ENCODE data around the gene EIF4E3.

The EIF4E3 gene

DNA sequence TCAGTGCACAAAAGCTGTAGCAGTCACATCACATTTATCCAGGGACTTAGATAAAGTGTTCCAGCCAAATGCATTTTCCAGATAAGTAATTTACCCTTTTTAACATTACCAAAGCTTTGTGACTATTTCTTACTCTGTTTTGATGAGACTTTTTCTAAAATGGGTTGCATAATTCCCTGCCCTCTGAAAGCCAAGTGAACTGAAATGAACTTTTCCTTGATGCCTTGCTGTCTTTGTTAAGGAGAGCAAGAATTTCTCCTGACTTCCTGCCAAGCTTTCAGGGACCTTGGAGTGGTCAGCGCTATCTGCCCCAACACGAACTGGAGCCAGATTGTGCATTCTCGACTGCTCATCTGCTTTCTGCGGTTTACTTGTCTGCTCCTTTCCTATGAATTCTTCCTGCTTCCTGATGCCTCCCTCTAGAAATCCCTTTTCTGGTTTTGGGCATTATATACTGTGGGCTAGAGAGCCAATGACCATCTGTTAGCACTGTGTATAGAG lies 34.8 kb downstream of the EIF4E3 start:
- no peak for DNase-seq (ENCODE audit: low read depth in 2 of 2)

DNA sequence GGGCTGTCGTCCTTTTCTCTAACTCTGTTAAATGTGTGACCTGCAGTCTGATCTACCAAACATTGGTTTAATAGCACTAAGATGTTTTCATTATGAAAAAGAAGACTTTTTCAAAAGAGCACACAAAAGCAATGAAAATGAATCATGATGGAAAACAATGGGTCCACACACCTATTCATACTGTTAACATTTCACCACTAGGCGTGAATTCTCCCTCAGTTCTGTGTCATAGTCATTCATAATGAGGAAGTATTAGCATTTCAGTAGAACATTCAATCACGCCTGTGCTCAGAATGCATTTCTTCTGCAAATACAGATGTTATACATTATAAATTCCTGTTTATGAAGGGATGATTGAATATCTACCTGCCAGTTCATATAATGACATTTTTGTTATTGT lies 35.9 kb downstream of the EIF4E3 start:
- no peak for DNase-seq (ENCODE audit: low read depth in 2 of 2)

DNA sequence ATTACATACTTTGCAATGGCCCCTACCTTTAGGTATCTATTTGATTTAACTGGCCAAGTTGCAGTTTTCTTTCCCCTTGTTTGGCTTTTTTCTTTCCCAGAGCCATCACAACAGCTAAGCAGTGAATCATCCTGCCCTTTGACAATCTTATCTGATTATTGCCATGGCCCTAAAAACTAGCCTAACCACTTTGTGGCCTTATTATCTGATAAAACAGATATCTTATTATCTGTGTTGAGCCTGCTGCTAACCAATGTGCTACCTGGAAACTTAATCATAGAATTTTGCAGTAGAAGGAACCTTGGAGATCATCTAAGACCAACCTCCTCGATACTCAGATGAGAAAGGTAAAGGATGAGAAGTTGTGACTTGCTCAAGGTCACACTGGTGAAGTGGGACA lies 37.1 kb downstream of the EIF4E3 start:
- DNase-seq (ENCODE audit: low read depth in 2 of 2) = no peak

DNA sequence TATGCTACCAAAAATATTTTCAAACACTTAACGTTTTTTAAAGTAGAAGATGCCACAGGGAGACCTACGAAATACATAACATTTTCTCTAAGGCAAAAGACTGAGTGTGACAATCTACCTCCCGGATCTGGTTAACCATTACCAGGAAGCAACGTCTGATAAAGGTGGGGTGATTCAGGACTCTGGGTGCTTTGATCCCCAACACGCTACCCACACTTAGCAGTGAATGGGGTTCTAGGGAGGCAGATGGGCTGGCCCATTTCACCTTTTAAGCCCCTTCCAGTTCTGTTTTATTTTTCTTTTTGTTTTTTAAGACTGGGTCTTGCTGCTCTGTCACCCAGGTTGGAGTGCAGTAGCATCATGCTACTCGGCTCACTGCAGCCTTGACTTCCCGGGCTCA lies 39.5 kb downstream of the EIF4E3 start:
- DNase-seq (ENCODE audit: low read depth in 2 of 2) = no peak

DNA sequence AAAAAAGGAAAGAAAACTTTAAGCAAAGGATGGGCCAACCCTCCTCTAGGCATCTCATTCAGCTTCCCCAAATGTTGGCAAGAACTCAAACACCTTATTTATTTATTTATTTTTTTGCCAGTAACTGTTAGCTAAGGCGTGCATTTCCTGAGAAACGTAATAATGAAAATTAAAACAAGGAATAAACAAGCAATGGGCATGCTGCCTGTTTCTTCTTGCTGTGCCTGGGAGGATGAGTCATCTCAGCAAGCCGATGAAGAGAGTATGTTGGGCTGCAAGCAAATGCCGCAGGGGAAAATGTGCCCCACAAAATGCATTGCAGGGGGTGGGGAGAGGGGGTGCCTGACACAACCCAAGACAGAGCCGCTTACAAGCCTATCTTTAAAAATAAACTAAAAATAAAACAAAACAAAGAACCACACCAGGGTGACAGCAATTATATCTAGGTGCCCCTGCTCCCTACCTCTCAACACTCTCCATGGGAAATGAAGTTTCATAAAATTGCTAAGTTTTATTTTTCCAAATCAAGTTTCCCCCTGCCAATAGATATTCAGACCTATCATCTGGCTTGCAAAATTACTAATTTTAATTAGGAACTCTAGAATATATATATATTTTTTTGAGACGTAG lies 40.3 kb downstream of the EIF4E3 start:
- DNase-seq (ENCODE audit: low read depth in 2 of 2) = no peak

DNA sequence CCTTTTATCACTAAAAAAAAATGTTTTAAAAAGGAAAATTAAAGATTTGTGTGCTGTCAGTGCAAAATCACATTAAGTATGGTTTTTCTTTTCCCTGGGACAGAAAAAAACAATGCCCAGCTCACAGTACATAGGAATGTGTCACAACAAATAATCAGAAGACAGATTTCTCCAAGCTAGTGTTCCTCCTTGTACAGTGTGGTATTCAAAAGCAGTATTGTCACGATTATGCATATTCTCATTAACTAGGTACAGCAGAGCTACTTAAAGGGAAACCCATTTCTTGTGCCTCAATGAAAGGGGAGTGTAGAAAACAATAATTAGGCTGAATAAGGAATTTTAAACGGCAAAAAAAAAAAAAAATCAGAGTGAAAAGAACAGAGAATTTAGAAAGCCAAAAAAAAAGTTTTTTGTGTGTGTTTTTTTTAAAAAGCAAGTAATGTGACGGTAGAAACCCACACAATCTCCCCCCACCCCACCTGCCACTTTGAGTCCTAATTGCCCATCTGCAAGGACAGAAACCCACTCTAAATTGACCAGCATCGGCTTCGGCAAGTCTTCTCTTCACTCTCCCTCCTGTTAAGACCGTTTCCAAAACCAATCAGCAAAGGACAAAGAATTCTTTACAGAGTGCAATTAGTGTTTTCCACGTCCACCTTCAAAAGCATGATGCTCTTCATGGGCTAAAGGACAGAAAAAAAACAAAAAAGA lies 41.0 kb downstream of the EIF4E3 start:
- DNase-seq (ENCODE audit: low read depth in 2 of 2) = no peak

DNA sequence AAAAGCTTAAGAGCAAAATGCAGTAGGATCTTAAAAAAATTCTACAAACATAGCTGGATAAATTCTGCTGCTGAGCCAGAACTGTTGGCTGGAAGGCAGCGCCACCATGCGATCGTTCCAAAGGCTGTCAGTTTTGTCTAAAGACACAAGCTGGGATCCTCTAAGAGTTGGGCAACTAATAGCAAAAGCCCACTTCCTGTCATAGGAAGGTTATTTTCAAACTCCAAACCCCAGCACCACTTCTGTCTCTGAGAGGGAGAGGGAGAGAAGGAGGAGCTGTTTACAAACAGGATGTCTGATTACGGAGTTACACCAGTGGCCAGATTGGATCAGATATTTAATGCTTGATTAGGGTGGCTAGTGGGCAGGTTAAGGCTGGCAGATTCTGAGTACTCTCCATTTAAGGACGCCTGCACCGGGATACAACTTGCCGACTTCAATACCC lies 44.0 kb downstream of the EIF4E3 start:
- DNase-seq (ENCODE audit: low read depth in 2 of 2) = no peak

DNA sequence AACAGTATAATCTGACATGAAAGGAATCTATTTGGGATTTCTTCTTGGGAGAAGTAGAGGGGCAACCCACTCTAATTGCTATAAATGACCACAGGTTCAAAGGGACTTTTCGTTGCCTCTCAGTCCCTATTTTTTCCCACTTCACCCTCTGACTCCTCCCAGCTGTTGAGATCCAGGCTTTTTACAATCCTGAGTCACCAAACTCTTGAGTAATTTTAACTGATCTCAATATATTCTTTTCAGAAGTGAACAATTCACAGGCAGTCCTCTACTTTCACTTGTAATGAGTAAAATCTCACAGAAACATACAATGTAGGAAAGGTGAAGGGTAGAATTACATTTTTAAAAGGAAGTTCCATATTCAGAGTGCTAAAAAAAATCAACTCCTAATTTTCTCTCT lies 44.6 kb downstream of the EIF4E3 start:
- no peak for DNase-seq (ENCODE audit: low read depth in 2 of 2)

DNA sequence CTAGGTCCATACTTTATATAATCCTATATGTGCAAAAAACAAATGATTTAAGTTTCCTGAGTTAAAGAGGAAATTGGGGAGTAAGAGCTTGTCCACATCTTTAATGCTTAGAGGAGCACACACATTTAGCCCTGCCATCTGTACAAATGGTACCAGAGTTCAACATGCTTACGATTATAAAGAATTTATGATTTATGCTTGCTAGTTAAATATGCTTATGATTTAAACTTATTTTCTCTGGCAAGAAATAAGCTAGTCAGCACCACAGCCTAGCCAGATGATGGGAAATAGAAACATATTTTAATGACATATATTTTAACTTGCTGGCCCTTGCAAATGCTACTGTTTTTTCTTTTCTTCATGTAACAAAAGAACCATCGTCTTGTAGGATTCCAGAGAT lies 48.3 kb downstream of the EIF4E3 start:
- DNase-seq (ENCODE audit: low read depth in 2 of 2) = no peak

DNA sequence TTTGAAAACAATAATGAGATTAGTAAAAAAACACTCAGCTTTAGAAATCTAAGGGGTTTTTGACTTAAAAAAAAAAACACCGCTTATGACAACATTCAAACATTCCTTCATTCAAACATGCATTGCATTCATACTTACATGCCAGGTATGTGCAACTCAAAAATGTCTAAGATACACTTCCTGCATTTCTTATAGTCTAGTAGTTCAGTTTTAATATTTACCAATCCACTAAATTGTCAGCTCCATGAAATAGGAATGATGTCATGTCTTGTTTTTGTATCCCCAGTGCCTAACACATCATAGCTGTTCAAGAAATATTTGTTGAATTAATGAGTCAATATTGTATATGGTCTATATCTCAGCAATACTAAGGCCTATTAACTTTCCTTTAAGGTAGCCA lies 51.7 kb downstream of the EIF4E3 start:
- no peak for DNase-seq (ENCODE audit: low read depth in 2 of 2)

DNA sequence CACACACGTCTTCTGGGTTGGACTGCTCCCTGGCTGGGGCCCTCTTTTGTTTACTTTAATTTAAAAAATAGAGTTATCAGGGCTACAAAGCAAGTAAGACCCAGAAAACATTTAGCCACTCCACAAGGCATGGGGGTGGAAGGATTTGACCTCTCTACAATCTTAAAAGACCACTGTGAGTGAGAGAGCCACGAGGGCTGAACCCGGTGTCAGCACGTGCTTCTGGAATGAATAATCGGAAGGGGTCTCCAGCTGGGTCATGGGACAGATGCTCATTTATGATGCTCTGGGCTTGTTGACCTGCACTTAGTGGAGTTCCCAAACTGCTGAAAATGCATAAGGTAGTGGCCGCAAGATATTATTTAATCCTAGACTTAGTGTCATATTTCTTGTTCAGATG lies 52.4 kb downstream of the EIF4E3 start:
- DNase-seq (ENCODE audit: low read depth in 2 of 2) = no peak

DNA sequence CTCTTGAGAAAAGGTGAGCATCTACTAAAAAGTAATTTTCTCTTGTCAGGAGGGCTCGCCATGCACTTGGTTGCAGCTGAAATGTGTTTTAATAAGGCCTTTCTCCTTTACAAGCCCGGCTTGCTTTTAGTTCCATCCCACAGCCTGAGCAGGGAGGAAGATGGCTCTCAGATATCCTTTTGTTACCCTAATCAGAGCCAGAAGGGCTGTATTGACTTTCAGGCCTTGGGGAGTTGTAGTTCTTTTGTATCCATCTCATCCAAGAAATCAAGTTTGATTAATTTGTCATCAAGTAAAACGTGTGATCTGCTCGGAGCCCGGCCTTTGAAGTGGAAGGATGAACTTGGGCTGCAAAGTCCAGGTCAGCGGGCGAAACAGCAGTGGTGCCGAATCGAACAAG lies 52.9 kb downstream of the EIF4E3 start:
- no peak for DNase-seq (ENCODE audit: low read depth in 2 of 2)

DNA sequence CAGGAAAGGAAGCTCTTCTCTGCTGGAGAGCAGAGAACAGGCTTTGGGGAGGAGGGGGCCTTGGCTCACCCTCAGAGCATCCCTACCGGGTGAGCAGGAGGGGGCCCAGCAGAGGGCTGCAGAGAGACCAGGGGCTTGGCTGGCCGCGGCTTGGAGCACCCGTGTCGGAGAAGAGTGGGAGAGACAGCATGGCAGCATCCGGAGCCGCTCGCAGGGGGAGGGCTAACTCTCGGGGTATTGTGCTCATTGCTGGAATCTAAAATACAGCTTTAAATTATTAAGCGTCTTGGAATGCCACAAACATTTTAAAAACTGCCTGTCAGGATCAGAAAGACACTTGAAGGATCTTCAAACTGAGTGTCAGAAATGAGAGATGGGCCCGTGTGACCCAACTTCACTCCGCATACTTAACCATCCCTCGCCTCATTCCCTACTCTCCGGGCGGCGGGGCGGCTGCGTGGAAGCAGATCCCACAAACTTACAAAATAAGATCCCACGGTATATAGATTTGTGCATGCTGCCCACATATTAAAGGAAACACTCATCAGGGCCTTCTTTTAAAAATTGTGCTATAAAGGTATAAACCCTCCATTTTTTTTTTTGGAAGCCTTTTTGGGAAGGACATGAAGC lies 53.9 kb downstream of the EIF4E3 start:
- no peak for DNase-seq (ENCODE audit: low read depth in 2 of 2)

DNA sequence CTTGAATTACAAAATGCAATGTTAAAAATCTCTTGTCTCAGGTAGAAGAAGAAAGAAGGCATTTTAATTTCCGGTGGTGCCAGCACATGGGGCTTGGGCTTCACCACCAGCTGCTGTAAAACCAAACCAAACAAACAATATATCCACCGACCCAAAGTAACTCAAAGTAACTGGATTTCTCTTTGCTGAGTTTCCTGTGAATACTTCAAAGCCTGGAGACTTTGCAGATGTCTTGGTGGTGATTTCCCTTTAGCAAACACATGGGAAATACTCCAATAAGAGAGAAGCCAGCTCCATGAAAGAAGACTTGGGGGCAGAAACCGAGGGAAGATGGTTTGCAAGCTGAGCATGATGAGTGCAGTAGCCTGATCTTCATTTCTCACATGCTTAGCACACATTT lies 62.6 kb downstream of the EIF4E3 start:
- no peak for DNase-seq (ENCODE audit: low read depth in 2 of 2)

DNA sequence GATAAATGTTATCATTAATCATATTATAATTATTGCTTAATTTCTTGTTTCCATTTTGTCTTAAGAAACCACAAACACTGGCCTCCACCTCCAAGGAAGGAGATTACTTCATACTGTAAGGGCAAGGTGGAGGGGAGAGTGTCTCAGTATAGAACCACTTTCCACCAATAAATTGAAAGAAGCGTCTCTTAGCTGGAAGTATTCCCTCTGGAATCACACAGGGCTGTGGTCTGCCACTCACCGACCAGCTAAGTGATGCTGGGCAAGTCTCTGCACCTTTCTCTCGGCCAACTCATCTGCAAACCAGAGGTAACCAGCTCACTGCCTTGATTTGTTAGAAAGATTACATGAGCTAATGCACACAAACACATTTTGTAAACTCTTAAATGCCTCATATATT lies 63.1 kb downstream of the EIF4E3 start:
- no peak for DNase-seq (ENCODE audit: low read depth in 2 of 2)

DNA sequence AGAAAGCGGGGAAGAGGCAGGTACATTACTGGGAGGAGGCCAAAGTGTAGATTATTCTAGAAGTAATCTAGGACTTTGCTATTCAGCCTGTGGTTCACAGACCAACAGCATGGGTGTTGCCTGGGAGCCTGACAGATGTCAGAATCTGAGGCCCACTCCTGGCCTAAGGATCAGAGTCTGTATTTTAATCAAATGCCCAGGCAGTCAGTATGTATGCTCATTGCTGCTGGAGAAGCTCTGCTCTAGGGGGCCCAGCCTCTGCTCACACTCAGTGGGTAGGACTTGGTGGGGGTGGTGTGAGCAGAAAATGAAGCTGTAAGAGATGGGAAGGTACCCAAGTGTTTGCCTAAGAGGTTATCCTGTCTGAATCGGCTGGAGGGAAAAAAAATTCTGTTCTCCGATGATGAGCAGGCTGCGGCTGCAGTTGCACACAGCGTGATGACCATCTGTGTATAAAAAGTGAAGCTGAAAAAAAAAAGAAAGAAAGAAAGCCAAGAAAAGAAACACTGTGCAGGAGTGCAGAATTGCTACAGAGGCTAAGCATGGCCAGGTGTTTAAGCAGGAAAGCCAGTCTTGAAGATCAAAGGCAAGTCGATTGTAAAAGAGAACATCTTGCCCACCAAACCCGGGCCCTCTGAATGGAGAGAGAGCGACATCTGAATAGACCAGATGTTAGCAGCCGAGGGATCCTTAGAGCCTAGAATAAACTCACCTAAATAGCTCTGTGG lies 65.2 kb downstream of the EIF4E3 start:
- no peak for DNase-seq (ENCODE audit: low read depth in 2 of 2)

DNA sequence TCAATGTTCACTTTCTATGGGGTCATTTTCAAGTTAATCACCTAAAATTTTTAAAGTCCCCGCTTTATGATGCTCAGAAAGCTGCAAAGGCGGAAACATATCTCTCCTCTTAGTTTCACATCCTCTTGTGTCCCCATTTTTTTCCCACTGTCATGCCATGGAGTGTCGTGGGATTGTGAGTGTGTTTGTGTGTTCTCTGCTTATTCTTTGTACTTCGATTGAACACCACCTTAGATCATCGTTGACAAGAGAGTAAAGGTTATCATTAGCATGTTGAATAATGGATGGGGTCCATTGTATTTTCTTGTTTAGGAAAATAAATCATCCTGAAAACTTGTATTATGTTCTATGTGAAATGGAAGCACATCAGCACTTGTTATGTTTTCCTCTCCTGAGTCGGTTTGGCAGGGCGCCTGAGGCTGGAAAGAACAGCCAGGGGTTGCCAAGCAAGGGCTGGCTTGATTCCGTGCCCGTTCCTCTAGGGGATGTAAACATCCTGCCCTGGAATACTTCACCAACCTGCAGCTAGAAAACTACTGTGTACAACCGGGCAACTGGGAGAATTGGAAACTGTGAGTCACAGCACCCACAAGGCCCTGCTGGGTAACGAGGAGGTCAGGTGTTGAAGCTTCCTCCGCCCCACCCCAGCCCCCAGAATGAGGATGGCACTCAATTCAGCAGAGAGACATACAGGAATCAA lies 67.2 kb downstream of the EIF4E3 start:
- DNase-seq (ENCODE audit: low read depth in 2 of 2) = no peak

DNA sequence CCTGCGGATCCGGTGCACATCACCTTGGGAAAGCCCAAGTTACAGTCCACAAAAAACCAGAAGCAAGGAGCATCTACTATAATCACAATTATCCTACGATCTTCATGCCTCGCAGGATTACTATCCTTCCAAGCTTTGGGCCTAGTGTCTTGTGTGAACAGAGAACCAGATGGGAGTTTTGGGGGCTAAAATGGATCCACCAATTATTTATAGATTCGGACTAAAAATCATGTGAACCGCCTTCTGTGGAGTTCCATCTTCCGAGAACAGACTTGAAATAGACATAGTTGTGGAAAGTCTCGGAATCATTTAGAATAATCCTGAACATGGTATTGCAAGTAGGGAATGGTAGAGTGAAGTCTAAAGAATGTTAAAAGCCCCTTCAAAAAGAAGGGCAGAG lies 70.1 kb downstream of the EIF4E3 start:
- DNase-seq (ENCODE audit: low read depth in 2 of 2) = no peak

DNA sequence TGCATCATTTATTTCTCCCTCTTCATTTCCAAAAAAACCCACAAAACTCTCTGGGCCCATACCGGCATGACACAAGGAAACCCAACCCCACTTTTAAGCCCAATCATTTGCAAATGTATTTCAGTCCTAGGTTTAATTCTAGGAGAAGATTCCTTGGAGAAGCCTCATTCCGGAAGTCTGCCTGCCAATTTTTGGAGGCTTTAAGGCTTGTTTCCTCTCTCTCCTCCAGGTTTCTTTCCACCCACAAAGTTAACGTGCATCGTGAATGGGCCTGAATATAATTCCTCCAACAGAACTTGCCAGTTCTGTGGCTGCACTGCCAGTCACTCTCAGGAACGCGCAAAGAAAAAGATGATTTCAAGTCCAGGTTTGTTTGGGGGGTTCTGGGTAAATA lies 71.8 kb downstream of the EIF4E3 start:
- no peak for DNase-seq (ENCODE audit: low read depth in 2 of 2)

DNA sequence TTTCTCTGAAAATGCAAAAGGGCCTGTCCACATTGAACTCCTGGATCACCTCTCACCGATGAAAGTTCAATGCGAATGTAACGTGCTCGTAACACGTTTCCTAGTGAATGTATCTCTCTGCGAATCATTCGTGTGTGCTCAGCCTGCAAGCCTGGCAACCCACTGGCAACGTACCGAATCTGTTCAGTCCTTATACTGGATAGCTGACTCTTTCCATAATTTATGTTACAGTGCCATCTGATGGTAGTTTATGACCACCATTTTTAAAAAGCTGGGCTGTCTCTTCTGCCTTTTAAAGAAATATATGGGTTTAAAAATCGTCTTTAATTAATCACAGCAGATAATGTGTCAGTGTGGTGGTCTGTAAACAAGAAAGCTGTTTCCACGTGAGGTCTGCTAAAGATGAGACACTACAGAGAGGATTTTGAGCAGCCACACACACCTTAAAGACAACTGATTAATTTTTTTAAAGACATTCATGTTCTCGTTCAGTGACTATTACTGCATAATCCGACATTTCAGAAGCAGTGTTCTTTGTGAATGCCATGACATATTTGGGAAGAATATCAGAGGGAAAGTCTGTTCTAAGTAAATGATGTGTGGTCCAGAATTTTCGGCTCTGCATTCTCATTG lies 72.3 kb downstream of the EIF4E3 start:
- no peak for DNase-seq (ENCODE audit: low read depth in 2 of 2)

DNA sequence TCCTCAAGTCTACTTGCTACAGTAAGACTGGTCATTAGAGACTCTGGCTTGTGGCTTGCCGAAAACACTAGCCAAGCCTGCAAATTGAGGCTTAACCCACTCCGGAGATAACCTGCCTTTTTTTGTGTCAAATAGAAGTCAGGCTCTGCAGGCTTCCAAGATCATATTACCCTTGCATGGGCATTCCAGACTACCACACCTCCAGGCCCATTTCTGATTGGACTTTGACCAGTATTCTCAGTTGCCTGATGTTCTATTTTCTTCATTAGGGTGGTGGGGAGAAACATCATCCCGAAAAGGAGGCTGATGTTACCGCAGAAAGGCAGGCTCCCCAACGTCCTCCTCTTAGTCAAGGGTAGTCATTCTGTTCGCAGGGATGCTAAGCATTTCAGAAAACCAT lies 73.6 kb downstream of the EIF4E3 start:
- no peak for DNase-seq (ENCODE audit: low read depth in 2 of 2)

All from stimulated activated CD8-positive, alpha-beta memory T cell treated with anti-CD3 and anti-CD28 coated beads, Interleukin-2, amount 100 ng/mL, for 1 hour (primary cell).